NOMO-1 (cell line): ENCODE measurements around the gene CDH13.

Experiments used
- DNase-seq, 2 experiments: peaks; one replicate each; lab custom pipeline; 2025; ENCODE audit not compliant: unreplicated experiment in 2 of 2; lab: John Stamatoyannopoulos, UW

The CDH13 gene

DNA sequence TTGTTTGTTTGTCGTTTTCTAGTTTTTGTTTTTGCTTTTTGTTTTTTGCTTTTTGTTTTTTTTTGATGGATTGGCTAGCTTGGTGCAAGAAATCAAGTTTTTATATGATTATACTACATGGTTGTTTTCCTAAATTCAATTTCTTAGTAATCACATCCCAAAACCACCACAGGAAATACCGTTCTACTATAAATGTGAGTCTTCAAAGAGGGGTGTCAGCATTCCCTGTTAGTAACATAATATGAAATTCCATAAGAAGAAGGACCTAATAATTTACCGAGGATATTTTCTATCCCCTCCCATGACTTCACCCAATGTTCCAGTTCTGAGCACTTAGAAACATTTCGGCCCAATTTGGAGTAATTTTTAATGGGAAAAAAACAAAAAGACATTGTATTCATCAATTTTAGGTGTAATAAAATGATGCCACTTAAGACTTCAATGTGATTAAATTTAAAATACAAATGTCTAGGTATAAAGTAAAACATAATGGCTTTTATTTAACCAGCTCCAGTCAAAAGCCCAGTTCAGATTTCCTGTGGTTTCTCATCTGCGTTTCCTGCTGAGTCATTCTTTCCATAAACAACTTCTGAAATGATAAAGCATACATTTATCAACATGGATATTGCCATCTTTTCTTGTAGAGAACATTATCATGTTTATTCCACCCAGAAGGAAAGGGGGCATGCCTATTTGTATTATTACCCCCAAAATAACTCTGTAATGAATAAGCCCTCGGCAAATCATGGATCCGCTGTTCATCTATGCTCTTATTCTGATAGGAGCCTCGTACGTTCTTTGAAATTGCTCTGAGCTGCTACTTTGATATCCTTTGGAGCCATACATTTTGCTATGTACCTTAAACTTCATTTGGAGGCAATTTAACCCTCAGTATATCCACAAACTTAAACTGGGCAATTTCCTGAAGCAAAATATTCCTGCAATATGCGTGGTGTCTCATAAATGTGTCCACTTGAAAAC, 1209.1 kb downstream of the CDH13 start:
- DNase-seq: peak in 1 of 2 experiments; percentile 9

GRCh38 chr16:83837566-83837965, 1210.8 kb downstream of the CDH13 start:
- DNase-seq: no peak

GRCh38 chr16:83838151-83838550, 1211.4 kb downstream of the CDH13 start:
- DNase-seq: no peak

GRCh38 chr16:83839561-83839960, 1212.8 kb downstream of the CDH13 start:
- DNase-seq: no peak

DNA sequence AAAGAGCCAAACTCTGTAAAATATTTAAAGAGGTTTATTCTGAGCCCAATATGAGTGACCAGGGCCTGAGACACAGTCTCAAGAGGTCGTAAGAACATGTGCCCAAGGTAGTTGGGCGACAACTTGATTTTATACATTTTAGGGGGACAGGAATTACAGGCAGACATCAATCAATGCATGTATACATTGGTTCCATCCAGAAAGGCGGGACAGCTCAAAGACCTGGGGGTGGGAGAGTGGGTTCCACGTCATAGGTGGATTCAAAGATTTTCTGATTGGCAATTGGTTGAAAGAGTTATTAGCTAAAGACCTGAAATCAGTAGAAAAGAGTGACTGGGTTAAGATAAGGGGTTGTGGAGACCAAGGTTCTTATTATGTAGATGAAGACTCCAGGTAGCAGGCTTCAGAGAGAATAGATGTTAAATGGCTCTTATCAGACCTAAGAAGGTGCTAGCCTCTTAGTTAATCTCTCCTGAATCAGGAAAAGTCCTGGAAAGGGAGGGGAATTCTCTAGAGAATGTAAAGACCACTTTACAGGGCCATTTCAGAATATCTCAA, 1213.4 kb downstream of the CDH13 start:
- no peak for DNase-seq

GRCh38 chr16:83842291-83842690, 1215.5 kb downstream of the CDH13 start:
- peak; percentile 12 to 15 for DNase-seq

- peak; percentile 50 to 86 for DNase-seq
These were observed 1216.2 kb downstream of the CDH13 start for GRCh38 chr16:83842756-83843507.

DNA sequence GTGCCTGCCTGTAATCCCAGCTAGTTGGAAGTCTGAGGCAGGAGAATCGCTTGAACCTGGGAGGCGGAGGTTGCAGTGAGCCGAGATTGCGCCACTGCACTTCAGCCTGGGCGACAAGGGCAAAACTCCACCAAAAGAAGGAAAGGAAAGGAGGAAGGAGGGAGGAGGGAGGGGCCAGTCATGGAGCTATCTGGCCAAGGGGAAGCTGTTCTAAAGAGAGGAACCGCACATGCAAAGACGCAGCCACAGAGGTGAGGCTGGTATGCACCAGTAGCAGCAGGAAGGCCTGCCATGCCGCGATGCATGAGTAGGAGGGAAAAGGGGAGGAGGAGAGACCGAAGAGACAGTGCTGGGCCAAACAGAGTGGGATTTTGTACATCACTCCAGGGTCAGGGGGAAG, 1216.9 kb downstream of the CDH13 start:
- peak; percentile 30 to 44 for DNase-seq

DNA sequence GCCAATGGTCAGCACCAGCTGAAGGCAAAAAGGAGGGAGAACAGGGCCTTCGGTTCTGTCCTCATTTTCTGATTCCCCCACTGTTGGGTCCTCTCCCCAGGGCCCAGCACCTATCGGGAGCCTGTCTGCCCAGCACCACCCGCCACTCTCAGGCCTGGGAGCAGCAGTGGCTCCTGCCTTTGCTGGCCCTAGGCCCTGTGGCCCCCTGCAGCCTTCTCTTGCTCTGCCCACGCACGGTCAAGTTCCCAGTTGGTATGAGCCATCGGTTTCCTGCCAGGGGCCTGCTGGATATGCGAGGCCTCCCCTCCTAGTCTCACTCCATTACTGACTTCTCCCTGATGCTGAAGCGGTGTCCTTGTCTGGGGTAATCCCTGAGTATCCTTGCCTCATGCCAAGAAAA, 1218.5 kb downstream of the CDH13 start:
- no peak for DNase-seq

GRCh38 chr16:83847371-83848225, 1220.8 kb downstream of the CDH13 start:
- peak; percentile 69 to 95 for DNase-seq

- DNase-seq: no peak
These were observed 1222.7 kb downstream of the CDH13 start for GRCh38 chr16:83849421-83849820.
